ENCODE data around the gene CPE.

DNA sequence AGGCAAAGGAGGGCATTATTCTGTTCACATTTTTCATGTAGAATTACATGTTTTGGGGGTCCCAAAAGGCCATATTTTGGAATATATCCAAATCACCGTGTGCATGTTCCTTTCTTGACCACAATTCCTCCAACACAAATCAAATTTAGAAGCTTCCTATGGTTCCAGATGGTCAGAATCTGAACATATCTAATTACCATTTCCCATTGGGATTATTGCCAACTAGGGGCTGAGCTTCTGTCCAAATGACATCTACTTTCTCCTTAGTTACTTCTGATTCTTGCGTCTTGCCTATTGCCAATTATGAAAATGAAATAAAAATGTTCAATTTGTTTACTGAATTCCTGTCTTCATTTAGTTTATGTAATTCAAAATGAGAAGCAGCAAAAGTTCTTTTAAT lies 163.7 kb downstream of the CPE start:
- TF ChIP-seq FOS (IDR thresholded peaks at IDR 0.05; ENCODE audit: borderline replicate concordance, extremely low read depth, insufficient read length) = no peak
- TF ChIP-seq, protein P1, sequence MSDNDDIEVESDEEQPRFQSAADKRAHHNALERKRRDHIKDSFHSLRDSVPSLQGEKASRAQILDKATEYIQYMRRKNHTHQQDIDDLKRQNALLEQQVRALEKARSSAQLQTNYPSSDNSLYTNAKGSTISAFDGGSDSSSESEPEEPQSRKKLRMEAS (IDR thresholded peaks at IDR 0.05; ENCODE audit: low read depth, low read length) = no peak
- TF ChIP-seq, protein P2, sequence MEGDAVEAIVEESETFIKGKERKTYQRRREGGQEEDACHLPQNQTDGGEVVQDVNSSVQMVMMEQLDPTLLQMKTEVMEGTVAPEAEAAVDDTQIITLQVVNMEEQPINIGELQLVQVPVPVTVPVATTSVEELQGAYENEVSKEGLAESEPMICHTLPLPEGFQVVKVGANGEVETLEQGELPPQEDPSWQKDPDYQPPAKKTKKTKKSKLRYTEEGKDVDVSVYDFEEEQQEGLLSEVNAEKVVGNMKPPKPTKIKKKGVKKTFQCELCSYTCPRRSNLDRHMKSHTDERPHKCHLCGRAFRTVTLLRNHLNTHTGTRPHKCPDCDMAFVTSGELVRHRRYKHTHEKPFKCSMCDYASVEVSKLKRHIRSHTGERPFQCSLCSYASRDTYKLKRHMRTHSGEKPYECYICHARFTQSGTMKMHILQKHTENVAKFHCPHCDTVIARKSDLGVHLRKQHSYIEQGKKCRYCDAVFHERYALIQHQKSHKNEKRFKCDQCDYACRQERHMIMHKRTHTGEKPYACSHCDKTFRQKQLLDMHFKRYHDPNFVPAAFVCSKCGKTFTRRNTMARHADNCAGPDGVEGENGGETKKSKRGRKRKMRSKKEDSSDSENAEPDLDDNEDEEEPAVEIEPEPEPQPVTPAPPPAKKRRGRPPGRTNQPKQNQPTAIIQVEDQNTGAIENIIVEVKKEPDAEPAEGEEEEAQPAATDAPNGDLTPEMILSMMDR (IDR thresholded peaks at IDR 0.05 in 2 of 3, conservative IDR thresholded peaks at IDR 0.05 in 1 of 3; ENCODE audit: control insufficient read depth in 2 of 3, extremely low read depth in 1 of 3, insufficient read depth in 1 of 3, low read depth in 3 of 3, low read length in 3 of 3) = no peak
- no peak for TF ChIP-seq BHLHE40 (IDR thresholded peaks at IDR 0.05; ENCODE audit: borderline replicate concordance in 1 of 2, low read depth in 2 of 2, low read length in 1 of 2)

Measured in GM12878 (cell line).